OCI-LY7 (cell line): ENCODE data around the gene ASB13. TPM values are rescaled to one million over a fixed set of nuclear protein-coding genes. Genes with fewer than 3 reads are reported as not detected.

ENCODE experiments used
- BruUV-seq: library from RNA; stranded (reverse); fragments of 400-500 nt; replicated peaks from 2 replicates; lab custom pipeline; 2021; lab: Mats Ljungman, UMichigan
- CTCF ChIA-PET: fragments of 300-600 bp; sonication (Branson Sonifier 250); formaldehyde crosslinking; loops from one replicate; lab custom pipeline; 2022; ENCODE audit warnings: antibody characterized with exemption; ENCODE audit not compliant: unreplicated experiment; lab: Charles Lee
- POLR2A ChIA-PET: fragments of 300-600 bp; sonication (Branson Sonifier 250); formaldehyde crosslinking; loops from one replicate; lab custom pipeline; 2022; ENCODE audit warnings: antibody characterized with exemption; lab: Charles Lee
- DNase-seq: peaks from one replicate; pipeline ENCODE4 v3.0.0-alpha.2; 2015; ENCODE audit warnings: low spot score
- H2AFZ ChIP-seq: fragments of 200-600 bp; sonication (generic), shearing (Covaris generic); 2 replicates; pipeline ENCODE4 v1.6.1; 2014; ENCODE audit warnings: mild to moderate bottlenecking, antibody characterized with exemption, low read length, moderate library complexity
- H3K27ac ChIP-seq: fragments of 200-600 bp; sonication (generic); 2 replicates; pipeline ENCODE4 v1.5.1; 2014; ENCODE audit warnings: mixed run types, low read depth, mild to moderate bottlenecking, moderate library complexity, low read length, inconsistent platforms; ENCODE audit not compliant: poor library complexity, severe bottlenecking
- H3K36me3 ChIP-seq: fragments of 200-600 bp; sonication (generic); 2 replicates; pipeline ENCODE4 v1.6.1; 2014; ENCODE audit warnings: mild to moderate bottlenecking, antibody characterized with exemption, low read length, moderate library complexity, mixed read lengths; ENCODE audit not compliant: insufficient read depth
- H3K4me1 ChIP-seq: fragments of 200-600 bp; sonication (generic); 2 replicates; pipeline ENCODE4 v1.5.1; 2014; ENCODE audit warnings: mild to moderate bottlenecking, low read length; ENCODE audit not compliant: insufficient read depth, poor library complexity, severe bottlenecking
- H3K4me2 ChIP-seq: fragments of 200-600 bp; sonication (generic); 2 replicates; pipeline ENCODE4 v1.6.1; 2014; ENCODE audit warnings: mild to moderate bottlenecking, low read length
- H3K4me3 ChIP-seq: fragments of 200-600 bp; sonication (generic); 2 replicates; pipeline ENCODE4 v1.5.1; 2014; ENCODE audit warnings: mild to moderate bottlenecking, low read depth, low read length; ENCODE audit not compliant: poor library complexity, severe bottlenecking
- H3K79me2 ChIP-seq: fragments of 200-600 bp; sonication (generic); 2 replicates; pipeline ENCODE4 v1.6.1; 2016; ENCODE audit warnings: low read depth, mild to moderate bottlenecking, low read length, moderate library complexity, mixed read lengths; ENCODE audit not compliant: insufficient read depth
- H3K9me2 ChIP-seq: fragments of 200-600 bp; sonication (generic); 2 replicates; pipeline ENCODE4 v1.6.1; 2016; ENCODE audit warnings: mild to moderate bottlenecking, low read length, mixed read lengths; ENCODE audit not compliant: insufficient read depth
- H3K9me3 ChIP-seq: fragments of 200-600 bp; sonication (generic); 2 replicates; pipeline ENCODE4 v1.6.1; 2014; ENCODE audit warnings: mild to moderate bottlenecking, mixed run types, low read length, mixed read lengths
- H4K20me1 ChIP-seq: fragments of 200-600 bp; sonication (generic); 2 replicates; pipeline ENCODE4 v1.6.1; 2014; ENCODE audit warnings: mild to moderate bottlenecking, antibody characterized with exemption, low read length, moderate library complexity, mixed read lengths; ENCODE audit not compliant: insufficient read depth
- EZH2phosphoT487 ChIP-seq: fragments of 200-600 bp; sonication (generic); IDR thresholded peaks from 2 replicates; pipeline ENCODE4 v1.6.1; 2018; ENCODE audit warnings: low read depth, borderline replicate concordance, mild to moderate bottlenecking, mixed run types, antibody characterized with exemption, low read length, moderate library complexity, mixed read lengths
- intact Hi-C: fragments of 100-400 bp; cut with micrococcal nuclease; formaldehyde crosslinking; loops from one replicate; pipeline ENCODE4 v1.10.0; 2022; ENCODE audit not compliant: unreplicated experiment
- total RNA-seq, 2 experiments: library from RNA; depleted of rRNA in 1 of 2; stranded (reverse); fragments of >200 nt in 1 of 2; shearing (Covaris generic) in 1 of 2; gene quantifications; 2 replicates each; pipeline ENCODE4 v1.2.3, GENCODE V29; 2014 to 2022
- TF ChIP-seq, protein P1 (sequence below): fragments of 200-600 bp; sonication (generic); conservative IDR thresholded peaks from 2 replicates; pipeline ENCODE4 v1.5.1; 2014; ENCODE audit warnings: mild to moderate bottlenecking, antibody characterized with exemption, low read length, moderate library complexity, mixed read lengths

The ASB13 gene
- total RNA-seq, 2 experiments from 2014 or later = 25.6 to 108 TPM

DNA sequence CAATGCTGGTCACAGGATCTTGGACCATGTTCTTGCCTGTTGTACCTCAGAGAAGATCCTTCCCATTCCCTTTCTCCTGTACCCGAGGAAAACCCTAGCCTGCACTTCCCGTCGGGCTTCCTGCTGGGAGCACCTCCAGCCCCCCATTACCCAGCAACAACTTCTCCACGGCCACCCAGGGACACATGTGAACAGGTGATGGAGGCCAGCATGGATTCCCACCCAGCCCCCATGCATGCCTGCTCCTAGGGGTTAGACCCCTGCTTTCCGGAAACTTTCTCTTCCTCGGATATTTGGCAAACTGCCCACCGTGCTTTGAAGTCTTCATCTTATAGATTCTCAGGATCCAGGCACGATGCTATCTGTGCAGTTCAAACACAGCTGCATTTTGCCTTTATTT, 74.3 kb downstream of the ASB13 start:
- BruUV-seq = no TSS peak
- Histone ChIP-seq H2AFZ (no peak overlapping the region), H3K27ac (no peak overlapping the region), H3K4me1 (peaks cover 68% of the 10 kb centered on the region), H3K36me3 (no peaks in the 10 kb centered on the region), H4K20me1 (no peaks in the 10 kb centered on the region), H3K4me2 (no peak overlapping the region), H3K79me2 (no peaks in the 10 kb centered on the region), H3K9me2 (no peaks in the 10 kb centered on the region), H3K4me3 (no peak overlapping the region), H3K9me3 (no peaks in the 10 kb centered on the region)
- intact Hi-C loops = no loop called here
- TF ChIP-seq EZH2phosphoT487 = no peak
- TF ChIP-seq, protein P1, sequence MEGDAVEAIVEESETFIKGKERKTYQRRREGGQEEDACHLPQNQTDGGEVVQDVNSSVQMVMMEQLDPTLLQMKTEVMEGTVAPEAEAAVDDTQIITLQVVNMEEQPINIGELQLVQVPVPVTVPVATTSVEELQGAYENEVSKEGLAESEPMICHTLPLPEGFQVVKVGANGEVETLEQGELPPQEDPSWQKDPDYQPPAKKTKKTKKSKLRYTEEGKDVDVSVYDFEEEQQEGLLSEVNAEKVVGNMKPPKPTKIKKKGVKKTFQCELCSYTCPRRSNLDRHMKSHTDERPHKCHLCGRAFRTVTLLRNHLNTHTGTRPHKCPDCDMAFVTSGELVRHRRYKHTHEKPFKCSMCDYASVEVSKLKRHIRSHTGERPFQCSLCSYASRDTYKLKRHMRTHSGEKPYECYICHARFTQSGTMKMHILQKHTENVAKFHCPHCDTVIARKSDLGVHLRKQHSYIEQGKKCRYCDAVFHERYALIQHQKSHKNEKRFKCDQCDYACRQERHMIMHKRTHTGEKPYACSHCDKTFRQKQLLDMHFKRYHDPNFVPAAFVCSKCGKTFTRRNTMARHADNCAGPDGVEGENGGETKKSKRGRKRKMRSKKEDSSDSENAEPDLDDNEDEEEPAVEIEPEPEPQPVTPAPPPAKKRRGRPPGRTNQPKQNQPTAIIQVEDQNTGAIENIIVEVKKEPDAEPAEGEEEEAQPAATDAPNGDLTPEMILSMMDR = no peak
- CTCF ChIA-PET = interaction anchor here (1.0 kb wide), 1 partner anchor 13 kb away, joined by 3 read pairs; no protein-coding TSS in a partner anchor
- POLR2A ChIA-PET = interaction anchor here (0.8 kb wide), 1 partner anchor 10 kb away, joined by 3 read pairs; no protein-coding TSS in a partner anchor
- DNase-seq = no peak

DNA sequence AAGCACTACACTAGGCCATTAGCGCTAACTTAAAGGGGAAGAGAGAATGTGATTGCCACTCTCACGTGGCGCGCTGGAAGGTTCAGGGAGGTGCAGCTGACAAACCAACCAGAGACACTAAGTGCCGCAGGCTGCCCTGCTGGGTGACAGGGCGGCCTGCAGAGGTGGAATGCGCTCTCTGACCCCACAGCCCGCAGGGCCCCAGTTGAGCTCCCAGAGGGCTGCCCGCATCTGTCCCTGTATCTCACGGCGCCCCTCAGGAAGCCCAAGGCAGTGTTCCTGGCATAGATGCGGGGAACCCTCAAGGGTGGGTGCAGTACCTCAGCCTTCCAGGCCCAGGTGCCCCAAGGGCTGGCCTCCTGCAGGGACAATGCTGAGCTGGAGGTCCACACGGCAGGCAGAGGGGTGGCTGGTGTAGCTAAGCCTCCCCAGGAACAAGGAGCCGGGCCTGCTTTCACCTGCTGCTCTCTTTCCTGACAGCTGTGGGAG, 75.0 kb downstream of the ASB13 start:
- POLR2A ChIA-PET = no interaction called here

DNA sequence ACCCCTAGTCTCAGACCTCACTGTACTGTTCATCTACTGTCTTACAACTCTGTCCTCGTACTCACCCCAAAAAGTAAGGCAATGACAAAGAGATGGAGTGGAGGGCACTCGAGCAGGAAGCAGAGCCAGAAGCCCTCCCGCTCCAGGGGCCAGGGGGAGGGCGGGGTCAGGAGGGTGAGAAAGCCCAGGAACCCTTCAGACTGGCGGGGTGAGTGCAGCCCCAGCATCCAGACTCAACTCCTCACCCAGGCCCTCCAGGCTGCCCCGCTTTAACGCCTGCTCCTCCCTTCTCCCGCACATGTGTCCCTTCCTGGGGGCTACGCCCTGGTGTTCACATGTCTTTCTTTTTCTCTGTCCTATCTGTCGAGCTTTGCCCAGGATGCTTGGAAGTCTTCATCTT, 75.6 kb downstream of the ASB13 start:
- no peaks in the 10 kb centered on the region for H4K20me1 ChIP-seq
- no peaks in the 10 kb centered on the region for H3K9me3 ChIP-seq
- H3K79me2 ChIP-seq = no peaks in the 10 kb centered on the region
- no peaks in the 10 kb centered on the region for H3K36me3 ChIP-seq
- POLR2A ChIA-PET = no interaction called here
- no peaks in the 10 kb centered on the region for H3K9me2 ChIP-seq
- no peak overlapping the region for H3K4me2 ChIP-seq
- no peak for TF ChIP-seq EZH2phosphoT487
- TF ChIP-seq, protein P1 = no peak
- H2AFZ ChIP-seq = peak overlapping the region; percentile 1; the same call in 1 of the 2 replicates
- intact Hi-C loops = no loop called here
- CTCF ChIA-PET = no interaction called here
- H3K4me1 ChIP-seq = peaks cover 76% of the 10 kb centered on the region
- BruUV-seq = no TSS peak
- DNase-seq = no peak
- H3K27ac ChIP-seq = no peak overlapping the region
- H3K4me3 ChIP-seq = no peak overlapping the region

More for the DNA sequence above, 75.0 kb downstream of the ASB13 start:
- Histone ChIP-seq H3K27ac (no peak overlapping the region), H3K4me1 (peaks cover 75% of the 10 kb centered on the region), H3K4me3 (no peak overlapping the region), H4K20me1 (no peaks in the 10 kb centered on the region), H3K36me3 (no peaks in the 10 kb centered on the region), H3K9me3 (no peaks in the 10 kb centered on the region), H3K9me2 (no peaks in the 10 kb centered on the region), H3K4me2 (no peak overlapping the region), H3K79me2 (no peaks in the 10 kb centered on the region), H2AFZ (no peak overlapping the region)
- intact Hi-C loops = no loop called here
- DNase-seq = peak; percentile 24
- TF ChIP-seq, protein P1 = no peak
- no peak for TF ChIP-seq EZH2phosphoT487
- CTCF ChIA-PET = interaction anchor here (0.6 kb wide), 1 partner anchor 1179 kb away, joined by 4 read pairs; no protein-coding TSS in a partner anchor
- no TSS peak for BruUV-seq
